B cell (primary cell): ENCODE data around the gene SAMD4A.
A peak's percentile ranks its signal among the peaks of the same experiment; 100 is the strongest.

Experiments
- EZH2 ChIP-seq: IDR thresholded peaks from 2 replicates; pipeline ENCODE4 v1.6.1; 2012; ENCODE audit warnings: borderline replicate concordance, low read depth, mild to moderate bottlenecking, moderate library complexity, low read length; ENCODE audit not compliant: insufficient read depth, poor library complexity, severe bottlenecking
- TF ChIP-seq, protein P1 (sequence below): fragments of 200-600 bp; IDR thresholded peaks from one replicate; pipeline ENCODE4 v1.8.0; 2022; ENCODE audit warnings: antibody characterized with exemption, mild to moderate bottlenecking

DNA sequence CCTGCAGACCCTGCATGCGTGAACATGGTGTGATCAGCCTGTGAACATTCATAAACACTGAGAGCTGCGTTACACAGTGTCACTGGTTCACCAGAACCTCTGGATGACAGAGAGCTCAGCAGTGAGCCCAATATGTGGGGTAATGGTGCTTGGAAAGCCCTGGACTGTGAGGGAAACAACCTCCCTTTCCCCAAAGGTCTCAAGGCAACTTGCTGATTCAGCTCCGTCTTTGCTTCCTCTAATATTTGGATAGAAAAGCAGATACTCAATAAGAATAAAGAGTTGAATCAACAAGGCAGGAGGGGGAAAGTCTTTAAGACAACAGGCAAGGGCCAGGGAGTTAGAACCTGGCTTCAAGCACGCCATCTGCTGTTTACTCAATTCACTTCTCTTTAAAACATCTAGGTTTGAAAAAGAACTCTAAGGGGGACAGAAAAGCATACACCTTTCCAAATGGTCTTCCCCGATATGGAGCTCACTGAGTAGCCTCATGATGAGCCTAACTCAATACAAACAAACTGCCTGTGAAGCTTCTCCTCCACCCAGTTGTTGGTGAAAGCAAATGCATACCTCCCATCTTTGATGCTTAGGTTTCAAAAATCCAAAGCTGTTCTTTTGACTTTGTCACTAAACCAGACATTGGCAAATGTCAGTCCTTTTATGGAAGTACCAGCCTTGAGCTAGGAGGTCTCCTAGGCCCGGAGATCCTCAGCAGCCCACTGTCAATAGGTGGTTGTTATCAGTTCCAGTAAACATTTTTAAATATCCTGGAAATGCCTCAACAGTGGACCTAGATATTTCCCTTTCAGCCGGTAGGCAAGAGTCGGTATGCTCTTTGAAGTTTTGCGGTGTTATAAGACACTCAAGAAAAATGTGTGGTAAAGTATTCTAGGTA lies 76.1 kb downstream of the SAMD4A start:
- TF ChIP-seq, protein P1, sequence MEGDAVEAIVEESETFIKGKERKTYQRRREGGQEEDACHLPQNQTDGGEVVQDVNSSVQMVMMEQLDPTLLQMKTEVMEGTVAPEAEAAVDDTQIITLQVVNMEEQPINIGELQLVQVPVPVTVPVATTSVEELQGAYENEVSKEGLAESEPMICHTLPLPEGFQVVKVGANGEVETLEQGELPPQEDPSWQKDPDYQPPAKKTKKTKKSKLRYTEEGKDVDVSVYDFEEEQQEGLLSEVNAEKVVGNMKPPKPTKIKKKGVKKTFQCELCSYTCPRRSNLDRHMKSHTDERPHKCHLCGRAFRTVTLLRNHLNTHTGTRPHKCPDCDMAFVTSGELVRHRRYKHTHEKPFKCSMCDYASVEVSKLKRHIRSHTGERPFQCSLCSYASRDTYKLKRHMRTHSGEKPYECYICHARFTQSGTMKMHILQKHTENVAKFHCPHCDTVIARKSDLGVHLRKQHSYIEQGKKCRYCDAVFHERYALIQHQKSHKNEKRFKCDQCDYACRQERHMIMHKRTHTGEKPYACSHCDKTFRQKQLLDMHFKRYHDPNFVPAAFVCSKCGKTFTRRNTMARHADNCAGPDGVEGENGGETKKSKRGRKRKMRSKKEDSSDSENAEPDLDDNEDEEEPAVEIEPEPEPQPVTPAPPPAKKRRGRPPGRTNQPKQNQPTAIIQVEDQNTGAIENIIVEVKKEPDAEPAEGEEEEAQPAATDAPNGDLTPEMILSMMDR: peak; percentile 36
- no peak for TF ChIP-seq EZH2
